PC-3 (cell line): Measurements from ENCODE around the gene IBA57. TPM values are rescaled to one million over a fixed set of nuclear protein-coding genes. Genes with fewer than 3 reads are reported as not detected.

Experiments used
- ATAC-seq: fragments of 200-7000 bp; cut with Tn5 transposase; 2 replicates; pipeline ENCODE4 v1.9.1; 2020; ENCODE audit warnings: mild to moderate bottlenecking, moderate library complexity
- BruUV-seq: library from RNA; stranded (reverse); fragments of 400-500 nt; replicated peaks from 2 replicates; lab custom pipeline; 2021; lab: Mats Ljungman, UMichigan
- CTCF ChIA-PET: fragments of 300-600 bp; sonication (Branson Sonifier 250); formaldehyde crosslinking; loops from one replicate; lab custom pipeline; 2022; ENCODE audit warnings: antibody characterized with exemption; lab: Charles Lee
- POLR2A ChIA-PET: fragments of 300-600 bp; sonication (Branson Sonifier 250); formaldehyde crosslinking; loops from one replicate; lab custom pipeline; 2022; ENCODE audit warnings: antibody characterized with exemption; ENCODE audit not compliant: unreplicated experiment; lab: Charles Lee
- DNase-seq: peaks from one replicate; pipeline ENCODE4 v3.0.0-alpha.2; 2015
- H2AFZ ChIP-seq: fragments of 300-600 bp; sonication (generic); 2 replicates; pipeline ENCODE4 v1.6.0; 2016; ENCODE audit warnings: antibody characterized with exemption, low read length
- H3F3A ChIP-seq: fragments of 300-600 bp; sonication (generic); one replicate; pipeline ENCODE4 v1.6.0; 2017; ENCODE audit warnings: antibody characterized with exemption, low read length, control low read depth, mild to moderate bottlenecking; ENCODE audit not compliant: unreplicated experiment
- H3K27ac ChIP-seq: fragments of 300-600 bp; sonication (generic); 2 replicates; pipeline ENCODE4 v1.5.1; 2016; ENCODE audit warnings: mild to moderate bottlenecking, low read length
- H3K27me3 ChIP-seq: fragments of 300-600 bp; sonication (generic); 2 replicates; pipeline ENCODE4 v1.6.1; 2016; ENCODE audit warnings: low read length, mixed read lengths
- H3K36me3 ChIP-seq: fragments of 300-600 bp; sonication (generic); 2 replicates; pipeline ENCODE4 v1.6.1; 2016; ENCODE audit warnings: low read depth, mixed run types, low read length, mixed read lengths
- H3K4me1 ChIP-seq: fragments of 300-600 bp; sonication (generic); 2 replicates; pipeline ENCODE4 v1.5.1; 2016; ENCODE audit warnings: low read length; ENCODE audit not compliant: insufficient read depth
- H3K4me2 ChIP-seq: fragments of 300-600 bp; sonication (generic); 2 replicates; pipeline ENCODE4 v1.6.0; 2016; ENCODE audit warnings: low read length
- H3K4me3 ChIP-seq: fragments of 300-600 bp; sonication (generic); 2 replicates; pipeline ENCODE4 v1.5.1; 2016; ENCODE audit warnings: mild to moderate bottlenecking, low read length, mixed read lengths
- H3K79me2 ChIP-seq: fragments of 300-600 bp; sonication (generic); 2 replicates; pipeline ENCODE4 v1.6.1; 2017; ENCODE audit warnings: low read length, mixed read lengths
- H3K9ac ChIP-seq: fragments of 300-600 bp; sonication (generic); 2 replicates; pipeline ENCODE4 v1.6.0; 2016; ENCODE audit warnings: mild to moderate bottlenecking, low read length
- H3K9me2 ChIP-seq: fragments of 300-600 bp; sonication (generic); replicated peaks from 2 replicates; pipeline ENCODE4 v1.6.1; 2016; ENCODE audit warnings: mixed run types, low read length, mixed read lengths
- H3K9me3 ChIP-seq: fragments of 300-600 bp; sonication (generic); 2 replicates; pipeline ENCODE4 v1.6.1; 2016; ENCODE audit warnings: low read length, mixed read lengths
- H4K20me1 ChIP-seq: fragments of 300-600 bp; sonication (generic); 2 replicates; pipeline ENCODE4 v1.6.1; 2016; ENCODE audit warnings: low read length, mixed read lengths
- EZH2 ChIP-seq: fragments of 300-600 bp; sonication (generic); IDR thresholded peaks from one replicate; pipeline ENCODE4 v1.6.1; 2017; ENCODE audit warnings: antibody characterized with exemption, mild to moderate bottlenecking, low read length; ENCODE audit not compliant: unreplicated experiment
- EZH2phosphoT487 ChIP-seq: fragments of 300-600 bp; sonication (generic); IDR thresholded peaks from 2 replicates; pipeline ENCODE4 v1.6.1; 2018; ENCODE audit warnings: mild to moderate bottlenecking, antibody characterized with exemption, low read length, borderline replicate concordance
- intact Hi-C: fragments of 100-400 bp; cut with micrococcal nuclease; formaldehyde crosslinking; loops from 2 replicates; pipeline ENCODE4 v1.9.0; 2023
- total RNA-seq: library from RNA; depleted of rRNA; stranded (reverse); fragments of >200 nt; gene quantifications from 2 replicates; pipeline ENCODE4 v1.2.3, GENCODE V29; 2014
- TF ChIP-seq, protein P1 (sequence below): fragments of 300-600 bp; sonication (generic); conservative IDR thresholded peaks from 2 replicates; pipeline ENCODE4 v1.5.1; 2017; ENCODE audit warnings: antibody characterized with exemption, low read depth, mild to moderate bottlenecking, low read length

The IBA57 gene
- total RNA-seq, 1 experiment from 2014 or later: 18.3 TPM

DNA sequence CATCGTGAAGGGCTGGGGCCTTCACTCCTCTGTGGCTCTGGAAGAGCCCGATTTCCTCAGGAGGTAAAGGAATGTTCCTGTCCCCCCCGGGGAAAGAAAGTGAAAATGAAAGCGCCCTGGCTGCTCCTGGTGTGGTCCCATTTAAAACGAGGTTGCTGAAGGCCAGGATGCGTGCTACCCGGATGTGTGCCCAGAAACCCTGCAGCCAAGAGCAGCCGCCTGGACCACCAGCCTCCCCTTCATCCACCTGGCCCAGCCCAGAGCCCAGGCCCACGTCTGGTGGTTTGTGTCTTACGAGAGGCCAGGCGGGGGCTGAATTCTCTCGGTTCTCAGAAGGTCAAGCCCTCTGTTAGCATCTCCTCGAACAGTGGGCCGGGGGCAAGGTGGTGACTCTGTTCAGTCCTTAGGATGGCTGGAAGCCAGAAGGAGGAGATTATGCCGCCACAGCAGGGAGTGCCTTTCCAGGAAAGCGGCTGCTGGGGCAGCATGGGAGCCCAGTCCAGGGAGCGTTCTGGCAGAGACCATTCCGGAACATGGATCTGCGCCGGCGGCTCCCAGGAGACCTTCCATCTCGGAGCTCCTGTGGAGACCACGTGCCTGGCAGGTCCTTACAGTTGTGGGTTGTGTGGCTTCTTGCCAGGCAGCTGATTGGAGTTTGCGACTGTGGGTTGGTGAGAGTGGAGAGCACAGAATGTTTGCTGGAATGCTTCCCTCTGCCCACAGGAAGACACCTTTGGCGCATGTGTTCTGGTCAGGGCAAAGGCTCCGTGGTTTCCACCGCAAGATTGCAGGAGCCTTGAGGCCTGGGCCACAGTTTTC lies 24.2 kb upstream of the IBA57 start:
- no peaks in the 10 kb centered on the region for H3K9me2 ChIP-seq
- H3K79me2 ChIP-seq: peaks cover 63% of the 10 kb centered on the region
- peaks cover 5% of the 10 kb centered on the region; the same call in 1 of the 2 replicates for H3K36me3 ChIP-seq
- peak overlapping the region; percentile 44 for H3K27ac ChIP-seq
- TF ChIP-seq, protein P1, sequence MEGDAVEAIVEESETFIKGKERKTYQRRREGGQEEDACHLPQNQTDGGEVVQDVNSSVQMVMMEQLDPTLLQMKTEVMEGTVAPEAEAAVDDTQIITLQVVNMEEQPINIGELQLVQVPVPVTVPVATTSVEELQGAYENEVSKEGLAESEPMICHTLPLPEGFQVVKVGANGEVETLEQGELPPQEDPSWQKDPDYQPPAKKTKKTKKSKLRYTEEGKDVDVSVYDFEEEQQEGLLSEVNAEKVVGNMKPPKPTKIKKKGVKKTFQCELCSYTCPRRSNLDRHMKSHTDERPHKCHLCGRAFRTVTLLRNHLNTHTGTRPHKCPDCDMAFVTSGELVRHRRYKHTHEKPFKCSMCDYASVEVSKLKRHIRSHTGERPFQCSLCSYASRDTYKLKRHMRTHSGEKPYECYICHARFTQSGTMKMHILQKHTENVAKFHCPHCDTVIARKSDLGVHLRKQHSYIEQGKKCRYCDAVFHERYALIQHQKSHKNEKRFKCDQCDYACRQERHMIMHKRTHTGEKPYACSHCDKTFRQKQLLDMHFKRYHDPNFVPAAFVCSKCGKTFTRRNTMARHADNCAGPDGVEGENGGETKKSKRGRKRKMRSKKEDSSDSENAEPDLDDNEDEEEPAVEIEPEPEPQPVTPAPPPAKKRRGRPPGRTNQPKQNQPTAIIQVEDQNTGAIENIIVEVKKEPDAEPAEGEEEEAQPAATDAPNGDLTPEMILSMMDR: no peak
- TF ChIP-seq EZH2phosphoT487 (no peak), EZH2 (no peak)
- CTCF ChIA-PET: interaction anchor here (0.6 kb wide), 1 partner anchor 24 kb away, joined by 4 read pairs; the partner anchor contains the start of gene IBA57
- H3K4me3 ChIP-seq: peak overlapping the region; percentile 84
- H2AFZ ChIP-seq: no peak overlapping the region
- H3K4me1 ChIP-seq: peaks cover 23% of the 10 kb centered on the region
- peak overlapping the region; percentile 98 for H3K4me2 ChIP-seq
- POLR2A ChIA-PET: interaction anchor here (0.6 to 0.9 kb wide), 3 partner anchors 20 to 196 kb away, joined by 3 read pairs; partner anchors contain the start of gene IBA57
- H3K9me3 ChIP-seq: no peaks in the 10 kb centered on the region
- H3K9ac ChIP-seq: peak overlapping the region; percentile 89
- intact Hi-C loops: loop anchor here (5.0 kb wide), 1 partner anchor 266 kb away; the partner anchor contains the start of gene TRIM11
- no peaks in the 10 kb centered on the region for H3F3A ChIP-seq
- BruUV-seq: no TSS peak
- no peaks in the 10 kb centered on the region for H3K27me3 ChIP-seq
- ATAC-seq: peak; percentile 1; the same call in 1 of the 2 replicates
- DNase-seq: peak; percentile 71
- H4K20me1 ChIP-seq: peaks cover 52% of the 10 kb centered on the region

DNA sequence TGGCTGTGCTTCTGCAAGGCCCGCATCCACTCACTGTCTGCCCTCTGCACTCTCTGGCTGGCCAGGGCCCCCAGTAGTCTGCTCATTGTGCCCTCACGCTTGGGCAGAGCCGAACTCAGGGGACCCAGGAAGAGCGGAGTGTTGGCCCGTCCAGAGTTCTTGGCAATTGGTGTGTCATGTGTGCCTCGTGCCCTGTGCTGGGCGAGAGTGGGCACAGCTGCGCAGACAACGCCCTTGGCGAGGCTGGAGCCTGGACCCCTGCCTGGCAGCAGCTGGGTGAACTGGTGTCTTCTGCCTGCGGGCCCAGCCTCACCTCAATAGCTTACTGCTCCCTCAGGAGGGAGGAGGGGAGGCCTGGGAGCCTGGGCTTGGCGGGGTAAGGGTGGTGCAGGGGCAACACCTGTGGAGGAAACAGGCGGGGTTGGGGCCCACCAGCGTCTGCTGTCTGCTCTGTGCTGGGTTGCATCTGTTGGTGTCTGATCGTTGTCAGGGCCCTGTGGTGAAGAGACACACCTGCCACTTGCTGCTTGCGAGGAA lies 23.4 kb upstream of the IBA57 start:
- TF ChIP-seq EZH2phosphoT487 (no peak), EZH2 (no peak)
- TF ChIP-seq, protein P1: no peak
- Histone ChIP-seq H3K27ac (peak overlapping the region; percentile 44; the same call in 1 of the 2 replicates), H3K36me3 (peaks cover 6% of the 10 kb centered on the region; the same call in 1 of the 2 replicates), H3K27me3 (no peaks in the 10 kb centered on the region), H3F3A (no peaks in the 10 kb centered on the region), H3K79me2 (peaks cover 71% of the 10 kb centered on the region), H3K4me2 (peak overlapping the region; percentile 98), H3K9me2 (no peaks in the 10 kb centered on the region), H3K9ac (peak overlapping the region; percentile 89), H3K9me3 (no peaks in the 10 kb centered on the region), H3K4me3 (peak overlapping the region; percentile 84), H3K4me1 (peaks cover 23% of the 10 kb centered on the region), H4K20me1 (peaks cover 57% of the 10 kb centered on the region), H2AFZ (no peak overlapping the region)
- CTCF ChIA-PET: interaction anchor here (1.3 kb wide), 1 partner anchor 143 kb away, joined by 8 read pairs; no protein-coding TSS in a partner anchor
- no TSS peak for BruUV-seq
- ATAC-seq (no peak), DNase-seq (no peak)
- intact Hi-C loops: loop anchor here (5.0 kb wide), 1 partner anchor 265 kb away; the partner anchor contains the start of gene TRIM11
- POLR2A ChIA-PET: interaction anchor here (0.6 kb wide), 1 partner anchor 19 kb away, joined by 3 read pairs; no protein-coding TSS in a partner anchor
